NCI-H146 (cell line): ENCODE data around the gene DNAJB1.

Source experiments
- DNase-seq: peaks from one replicate; lab custom pipeline; 2025; lab: John Stamatoyannopoulos, UW

DNAJB1 gene

GRCh38 chr19:14473073-14473977 is 44.9 kb downstream of the DNAJB1 start:
- no peak for DNase-seq

- DNase-seq: peak; percentile 77
These were observed 45.8 kb downstream of the DNAJB1 start for GRCh38 chr19:14472202-14472938.

GRCh38 chr19:14471436-14472187 is 46.6 kb downstream of the DNAJB1 start:
- no peak for DNase-seq

GRCh38 chr19:14470031-14470876 is 47.9 kb downstream of the DNAJB1 start:
- DNase-seq: no peak

- no peak for DNase-seq
These were observed 50.4 kb downstream of the DNAJB1 start for GRCh38 chr19:14467816-14468215.

GRCh38 chr19:14467391-14467790 is 50.8 kb downstream of the DNAJB1 start:
- DNase-seq: no peak
